SU-DHL-6 (cell line): ENCODE measurements around the gene CTNNBIP1.

Experiments
- EZH2phosphoT487 ChIP-seq: fragments of 200-600 bp; sonication (generic), shearing (Covaris generic); conservative IDR thresholded peaks from 2 replicates; pipeline ENCODE4 v1.6.1; 2018; ENCODE audit warnings: mild to moderate bottlenecking, antibody characterized with exemption, low read length, moderate library complexity, mixed read lengths
- TF ChIP-seq, protein P1 (sequence below): fragments of 200-600 bp; sonication (generic); IDR thresholded peaks from one replicate; pipeline ENCODE4 v1.5.1; 2017; ENCODE audit warnings: antibody characterized with exemption, mild to moderate bottlenecking, low read length, moderate library complexity; ENCODE audit not compliant: insufficient read depth, poor library complexity, severe bottlenecking

GRCh38 chr1:9914610-9914937, 4.5 kb upstream of the CTNNBIP1 start:
- TF ChIP-seq, protein P1, sequence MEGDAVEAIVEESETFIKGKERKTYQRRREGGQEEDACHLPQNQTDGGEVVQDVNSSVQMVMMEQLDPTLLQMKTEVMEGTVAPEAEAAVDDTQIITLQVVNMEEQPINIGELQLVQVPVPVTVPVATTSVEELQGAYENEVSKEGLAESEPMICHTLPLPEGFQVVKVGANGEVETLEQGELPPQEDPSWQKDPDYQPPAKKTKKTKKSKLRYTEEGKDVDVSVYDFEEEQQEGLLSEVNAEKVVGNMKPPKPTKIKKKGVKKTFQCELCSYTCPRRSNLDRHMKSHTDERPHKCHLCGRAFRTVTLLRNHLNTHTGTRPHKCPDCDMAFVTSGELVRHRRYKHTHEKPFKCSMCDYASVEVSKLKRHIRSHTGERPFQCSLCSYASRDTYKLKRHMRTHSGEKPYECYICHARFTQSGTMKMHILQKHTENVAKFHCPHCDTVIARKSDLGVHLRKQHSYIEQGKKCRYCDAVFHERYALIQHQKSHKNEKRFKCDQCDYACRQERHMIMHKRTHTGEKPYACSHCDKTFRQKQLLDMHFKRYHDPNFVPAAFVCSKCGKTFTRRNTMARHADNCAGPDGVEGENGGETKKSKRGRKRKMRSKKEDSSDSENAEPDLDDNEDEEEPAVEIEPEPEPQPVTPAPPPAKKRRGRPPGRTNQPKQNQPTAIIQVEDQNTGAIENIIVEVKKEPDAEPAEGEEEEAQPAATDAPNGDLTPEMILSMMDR = no peak
- no peak for TF ChIP-seq EZH2phosphoT487
